Vagina (tissue), 2 donors: Measurements from ENCODE around the gene TNIK.

Experiments
- POLR2AphosphoS5 ChIP-seq, 2 donors: sonication (generic); formaldehyde crosslinking; IDR thresholded peaks; one replicate each; pipeline ENCODE4 v1.9.0; 2017; ENCODE audit warnings: antibody characterized with exemption in 2 of 2, mild to moderate bottlenecking in 2 of 2, low read depth in 1 of 2; ENCODE audit not compliant: insufficient read depth in 1 of 2
- TF ChIP-seq, protein P1 (sequence below), 3 experiments: fragments of 450-650 bp in 2 of 3; fragments of 200-600 bp in 1 of 3; sonication (generic) in 1 of 3; IDR thresholded peaks; one replicate each; pipeline ENCODE4 v1.5.1; 2017 to 2019; ENCODE audit warnings: antibody characterized with exemption in 3 of 3, mild to moderate bottlenecking in 2 of 3, moderate library complexity in 2 of 3

DNA sequence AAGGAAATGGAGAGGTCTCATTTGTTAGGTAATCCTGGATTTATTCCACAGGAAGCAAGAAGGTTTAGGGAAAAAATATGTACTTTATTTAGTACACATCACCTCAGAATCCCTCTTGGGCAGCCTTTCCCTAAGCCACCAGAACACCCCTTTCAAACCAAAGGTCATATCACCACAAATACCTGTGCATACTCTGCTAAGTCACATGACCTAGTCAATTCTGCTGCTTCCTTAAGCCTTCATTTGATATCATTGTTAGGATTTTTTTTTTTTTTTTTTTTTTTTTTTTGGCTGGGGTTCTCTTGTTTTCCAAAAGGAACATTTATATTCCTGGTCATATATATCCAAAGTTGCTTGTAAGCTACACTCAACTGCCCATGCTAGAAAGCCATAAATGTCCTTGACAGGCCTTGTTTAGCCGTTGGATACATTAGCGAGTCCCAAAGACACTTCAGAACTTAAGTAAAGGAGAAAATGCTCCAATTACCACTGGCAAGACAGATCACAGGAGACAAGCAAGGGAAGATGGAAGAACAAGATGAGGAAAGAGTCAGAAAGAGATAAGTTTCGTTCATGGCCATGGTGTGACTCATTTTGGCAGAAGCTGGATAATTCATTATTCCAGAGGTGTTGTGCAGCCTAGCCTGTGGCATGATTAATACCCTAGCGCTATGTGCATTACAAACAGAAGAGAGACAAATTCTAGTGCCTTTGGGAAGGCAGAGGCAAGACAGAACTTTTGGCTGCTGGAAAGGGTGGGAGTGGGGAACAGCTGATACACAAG, 278.1 kb downstream of the TNIK start:
- TF ChIP-seq, protein P1, sequence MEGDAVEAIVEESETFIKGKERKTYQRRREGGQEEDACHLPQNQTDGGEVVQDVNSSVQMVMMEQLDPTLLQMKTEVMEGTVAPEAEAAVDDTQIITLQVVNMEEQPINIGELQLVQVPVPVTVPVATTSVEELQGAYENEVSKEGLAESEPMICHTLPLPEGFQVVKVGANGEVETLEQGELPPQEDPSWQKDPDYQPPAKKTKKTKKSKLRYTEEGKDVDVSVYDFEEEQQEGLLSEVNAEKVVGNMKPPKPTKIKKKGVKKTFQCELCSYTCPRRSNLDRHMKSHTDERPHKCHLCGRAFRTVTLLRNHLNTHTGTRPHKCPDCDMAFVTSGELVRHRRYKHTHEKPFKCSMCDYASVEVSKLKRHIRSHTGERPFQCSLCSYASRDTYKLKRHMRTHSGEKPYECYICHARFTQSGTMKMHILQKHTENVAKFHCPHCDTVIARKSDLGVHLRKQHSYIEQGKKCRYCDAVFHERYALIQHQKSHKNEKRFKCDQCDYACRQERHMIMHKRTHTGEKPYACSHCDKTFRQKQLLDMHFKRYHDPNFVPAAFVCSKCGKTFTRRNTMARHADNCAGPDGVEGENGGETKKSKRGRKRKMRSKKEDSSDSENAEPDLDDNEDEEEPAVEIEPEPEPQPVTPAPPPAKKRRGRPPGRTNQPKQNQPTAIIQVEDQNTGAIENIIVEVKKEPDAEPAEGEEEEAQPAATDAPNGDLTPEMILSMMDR (IDR thresholded peaks at IDR 0.05) = no peak
- no peak for TF ChIP-seq POLR2AphosphoS5 (IDR thresholded peaks at IDR 0.05; ENCODE audit: insufficient read depth in 1 of 2, low read depth in 1 of 2)
